K562 (cell line): ENCODE results near the gene FARP2. TPM values are rescaled to one million over a fixed set of nuclear protein-coding genes. Genes with fewer than 3 reads are reported as not detected.

ENCODE experiments used
- ATAC-seq: fragments of 200-7000 bp; cut with Tn5 transposase; 3 replicates; pipeline ENCODE4 v1.9.1; 2020; ENCODE audit warnings: moderate library complexity
- BruUV-seq: library from RNA; stranded (reverse); fragments of 400-500 nt; replicated peaks from 2 replicates; lab custom pipeline; 2021; lab: Mats Ljungman, UMichigan
- CTCF ChIA-PET: fragments of 300-600 bp; formaldehyde crosslinking; extraction: SDS; loops from one replicate; lab custom pipeline; 2021; ENCODE audit warnings: low intra/inter-chr PET ratio; lab: Yijun Ruan, JAX
- POLR2A ChIA-PET: fragments of 300-600, 350-650 bp; sonication (Branson Sonifier 250); formaldehyde crosslinking; extraction: SDS; loops from one replicate; lab custom pipeline; 2021; ENCODE audit warnings: antibody characterized with exemption, inconsistent platforms; lab: Yijun Ruan, JAX
- DNase-seq, 4 experiments: peaks; one replicate each; pipeline versions ENCODE4 v3.0.0 to v3.0.0-alpha.2; 2011 to 2018; ENCODE audit warnings: low spot score in 3 of 4, mixed read lengths in 3 of 4; ENCODE audit errors: extremely low read depth in 1 of 4
- FAIRE-seq: peaks from 2 replicates; lab custom pipeline; 2011; peaks lifted over from hg19 to GRCh38; lab: Jason Lieb, UNC
- H2AFZ ChIP-seq: 2 replicates; pipeline ENCODE4 v1.6.0; 2011; ENCODE audit warnings: low read depth, low read length, control low read depth, inconsistent platforms
- H3K27ac ChIP-seq: fragments of 200-600 bp; 3 replicates; pipeline ENCODE4 v1.8.0; 2011; ENCODE audit warnings: low read depth, mild to moderate bottlenecking, control low read depth, inconsistent platforms, low read length, moderate library complexity, mixed read lengths; ENCODE audit errors: extremely low read depth
- H3K27me3 ChIP-seq, 2 experiments: fragments of 300-600 bp in 1 of 2; 2 replicates in 1 of 2; 3 replicates in 1 of 2; pipeline versions ENCODE4 v1.6.0 to v1.8.0; 2011; ENCODE audit warnings: inconsistent platforms in 2 of 2, low read length in 2 of 2, mild to moderate bottlenecking in 1 of 2, mixed read lengths in 1 of 2, moderate library complexity in 1 of 2; ENCODE audit not compliant: control insufficient read depth in 2 of 2, insufficient read depth in 2 of 2
- H3K36me3 ChIP-seq: fragments of 300-600 bp; 3 replicates; pipeline ENCODE4 v1.8.0; 2011; ENCODE audit warnings: mild to moderate bottlenecking, low read length, inconsistent platforms; ENCODE audit not compliant: control insufficient read depth, insufficient read depth
- H3K4me1 ChIP-seq, 2 experiments: fragments of 200-600 bp in 1 of 2; replicated peaks in 1 of 2; 2 replicates in 1 of 2; 3 replicates in 1 of 2; pipeline versions ENCODE4 v1.5.1 to v1.8.0; 2011; ENCODE audit warnings: inconsistent platforms in 2 of 2, low read length in 2 of 2, mild to moderate bottlenecking in 1 of 2, mixed read lengths in 1 of 2, moderate library complexity in 1 of 2; ENCODE audit not compliant: control insufficient read depth in 2 of 2, insufficient read depth in 2 of 2
- H3K4me2 ChIP-seq: 2 replicates; pipeline ENCODE4 v1.6.1; 2011; ENCODE audit warnings: low read length, control low read depth, inconsistent platforms, mixed read lengths; ENCODE audit not compliant: insufficient read depth
- H3K4me3 ChIP-seq: fragments of 200-600 bp; sonication (generic), shearing (Covaris generic); 2 replicates; pipeline ENCODE4 v1.5.1; 2016; ENCODE audit warnings: control low read depth, inconsistent platforms
- H3K79me2 ChIP-seq: fragments of 200-600 bp; 3 replicates; pipeline ENCODE4 v1.8.0; 2011; ENCODE audit warnings: low read length, inconsistent platforms; ENCODE audit not compliant: control insufficient read depth, insufficient read depth
- H3K9ac ChIP-seq, 2 experiments: 2 replicates each; pipeline versions ENCODE4 v1.6.0 to v1.6.1; 2011; ENCODE audit warnings: low read depth in 2 of 2, low read length in 2 of 2, control low read depth in 1 of 2, inconsistent platforms in 1 of 2, mild to moderate bottlenecking in 1 of 2, mixed read lengths in 1 of 2; ENCODE audit not compliant: insufficient read depth in 1 of 2
- H3K9me1 ChIP-seq: one replicate; pipeline ENCODE4 v1.6.0; 2011; ENCODE audit warnings: inconsistent platforms, mild to moderate bottlenecking, low read length, moderate library complexity; ENCODE audit not compliant: control insufficient read depth, insufficient read depth
- H3K9me3 ChIP-seq: replicated peaks from 2 replicates; pipeline ENCODE4 v1.5.1; 2011; ENCODE audit warnings: low read depth, low read length, inconsistent platforms; ENCODE audit not compliant: control insufficient read depth, insufficient read depth
- H4K20me1 ChIP-seq: replicated peaks from 2 replicates; pipeline ENCODE4 v1.6.1; 2011; ENCODE audit warnings: low read length, inconsistent platforms, mixed read lengths; ENCODE audit not compliant: control insufficient read depth, insufficient read depth
- CBFA2T2 ChIP-seq: fragments of 450-650 bp; conservative IDR thresholded peaks from 2 replicates; pipeline ENCODE4 v1.6.1; 2017; ENCODE audit warnings: mild to moderate bottlenecking
- CC2D1A ChIP-seq: fragments of 450-650 bp; IDR thresholded peaks from 2 replicates; pipeline ENCODE4 v1.6.1; 2017; ENCODE audit warnings: mild to moderate bottlenecking
- CEBPB ChIP-seq: fragments of 450-650 bp; IDR thresholded peaks from 2 replicates; pipeline ENCODE4 v1.6.1; 2016; ENCODE audit warnings: missing genetic modification characterization, missing compliant biosample characterization
- ETV1 ChIP-seq: fragments of 450-650 bp; conservative IDR thresholded peaks from 2 replicates; pipeline ENCODE4 v1.6.1; 2016; ENCODE audit warnings: missing genetic modification characterization, control low read depth, low read depth, missing compliant biosample characterization
- HNRNPL ChIP-seq: fragments of 200-400 bp; formaldehyde crosslinking; IDR thresholded peaks from 2 replicates; pipeline ENCODE4 v1.6.1; 2017; ENCODE audit warnings: low read depth, mild to moderate bottlenecking, low read length
- KAT8 ChIP-seq: fragments of 450-650 bp; IDR thresholded peaks from 2 replicates; pipeline ENCODE4 v1.6.1; 2016; ENCODE audit warnings: low read depth, mild to moderate bottlenecking
- KHSRP ChIP-seq: fragments of 450-650 bp; IDR thresholded peaks from 2 replicates; pipeline ENCODE4 v1.6.1; 2017
- KLF1 ChIP-seq: fragments of 450-650 bp; IDR thresholded peaks from 2 replicates; pipeline ENCODE4 v1.6.1; 2016; ENCODE audit warnings: missing genetic modification characterization, missing compliant biosample characterization
- NR4A1 ChIP-seq, 2 experiments: fragments of 250-450 bp in 1 of 2; fragments of 450-650 bp in 1 of 2; sonication (Bioruptor Pico) in 1 of 2; IDR thresholded peaks; 2 replicates each; pipeline versions ENCODE4 v1.4.0 to v1.6.1; 2016 to 2020; ENCODE audit warnings: mild to moderate bottlenecking in 2 of 2, missing compliant biosample characterization in 1 of 2, missing genetic modification characterization in 1 of 2, moderate library complexity in 1 of 2
- PCBP1 ChIP-seq: fragments of 200-400 bp; formaldehyde crosslinking; IDR thresholded peaks from 2 replicates; pipeline ENCODE4 v1.6.1; 2018; ENCODE audit warnings: mild to moderate bottlenecking, low read depth, low read length; ENCODE audit not compliant: poor library complexity, severe bottlenecking
- POLR2A ChIP-seq: fragments of 450-650 bp; conservative IDR thresholded peaks from 2 replicates; pipeline ENCODE4 v1.6.1; 2016
- POLR3A ChIP-seq: IDR thresholded peaks from 2 replicates; pipeline ENCODE4 v1.6.1; 2011; ENCODE audit warnings: borderline replicate concordance, mild to moderate bottlenecking, moderate library complexity; ENCODE audit not compliant: insufficient read length, insufficient read depth; ENCODE audit errors: extremely low read depth
- ZFPM2 ChIP-seq: fragments of 250-450 bp; sonication (Bioruptor Pico); IDR thresholded peaks from 2 replicates; pipeline ENCODE4 v1.5.1; 2022; ENCODE audit warnings: mild to moderate bottlenecking
- WGBS: fragments of 100-300 bp; shearing (Covaris generic); methylation state at CpG from one replicate; pipeline ENCODE4 v1.1.6; 2016; ENCODE audit warnings: low coverage, mixed read lengths; ENCODE audit not compliant: insufficient coverage; ENCODE audit errors: missing lambda C conversion rate; 5-methylcytosine and 5-hydroxymethylcytosine counted together
- in situ Hi-C: fragments of 300-500 bp; cut with MboI; formaldehyde crosslinking; loops from 4 replicates; pipeline ENCODE4 v1.15.0; 2018; ENCODE audit warnings: inconsistent platforms, mixed read lengths
- intact Hi-C: fragments of 100-400 bp; cut with micrococcal nuclease; formaldehyde crosslinking; loops from 2 replicates; pipeline ENCODE4 v1.14.2; 2022
- polyA plus RNA-seq, 8 experiments: library from polyadenylated mRNA; depleted of rRNA in 4 of 8; stranded (reverse) in 5 of 8; unstranded in 3 of 8; fragments of >200 nt; fragmentation: Nextera tagmentation in 2 of 8; fragmentation: Illumina TruSeq in 1 of 8; extraction: Ambion mirVana in 2 of 8; extraction: Trizol in 1 of 8; gene quantifications; 2 replicates each; pipeline versions ENCODE4 v1.2.1 to v1.2.3, GENCODE V29; 2011 to 2014; ENCODE audit warnings: inconsistent platforms in 1 of 8, missing spikeins in 1 of 8
- total RNA-seq, 7 experiments: library from RNA; depleted of rRNA in 6 of 7; stranded (reverse); fragments of >200 nt in 6 of 7; fragmentation: Illumina TruSeq in 2 of 7; extraction: Trizol in 2 of 7; gene quantifications; 2 replicates each; pipeline versions ENCODE4 v1.2.1 to v1.2.3, GENCODE V29; 2011 to 2021; ENCODE audit warnings: low replicate concordance in 1 of 7
- TF ChIP-seq, protein P1 (sequence below): sonication (generic); formaldehyde crosslinking; IDR thresholded peaks from 2 replicates; pipeline ENCODE4 v1.8.1; 2023; ENCODE audit warnings: mild to moderate bottlenecking, missing genetic modification reagents
- TF ChIP-seq, protein P2 (sequence below): fragments of 250-450 bp; sonication (Bioruptor Pico); IDR thresholded peaks from 2 replicates; pipeline ENCODE4 v1.8.0; 2022; ENCODE audit warnings: moderate library complexity, mild to moderate bottlenecking, inconsistent platforms

FARP2 gene
- total and polyA plus RNA-seq, 9 of the 15 experiments (the other 6 are each of a cell fraction or from before 2014, with no cell fraction given) = 4.1 to 38.1 (median 21.1) TPM

DNA sequence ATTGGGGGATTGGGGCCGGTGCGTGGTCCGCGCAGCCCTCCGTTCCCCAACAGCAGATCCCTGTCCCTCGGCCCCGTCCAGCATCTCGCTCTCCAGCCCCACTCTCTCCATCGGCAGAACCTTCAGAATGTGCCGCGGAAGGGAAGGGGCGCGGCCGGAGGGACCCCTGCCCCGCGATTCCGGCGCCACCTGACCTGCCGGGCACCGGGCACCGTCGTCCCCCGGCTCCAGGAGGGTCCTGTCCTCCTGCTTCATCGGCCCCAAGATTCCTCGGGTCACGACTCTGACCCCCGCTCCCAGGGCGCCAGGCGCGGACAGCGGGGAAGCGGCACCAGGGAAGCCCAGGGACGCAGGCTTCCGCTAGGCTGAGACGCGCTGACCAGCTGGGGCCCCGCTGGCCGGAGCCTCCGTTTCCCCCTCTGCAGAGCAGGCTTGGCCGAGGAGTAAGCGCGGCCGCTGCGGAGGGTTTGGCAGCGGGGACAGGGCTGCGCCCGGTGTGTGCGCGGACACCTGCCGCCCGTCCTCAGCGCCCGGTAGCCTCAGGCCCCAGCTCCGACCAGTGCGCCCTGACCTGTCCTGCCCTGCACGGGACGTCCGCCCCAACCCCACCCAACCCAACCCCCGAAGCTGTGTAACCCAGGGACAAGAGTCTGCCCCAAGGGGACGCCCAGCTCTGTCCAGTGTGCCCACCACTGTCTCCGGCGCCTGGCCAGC lies 185.6 kb downstream of the FARP2 start:
- H4K20me1 ChIP-seq = no peaks in the 10 kb centered on the region
- no peak for TF ChIP-seq CC2D1A
- TF ChIP-seq CEBPB = no peak
- TF ChIP-seq CBFA2T2 = no peak
- TF ChIP-seq POLR3A = no peak
- no peak for TF ChIP-seq KLF1 (tag)
- TF ChIP-seq POLR2A = no peak
- TF ChIP-seq ZFPM2 (CRISPR knock-in tag) = no peak
- 0 out of 2 replicates have a peak, but pooled peaks have one; percentile 29 for TF ChIP-seq HNRNPL
- peak; percentile 46 for TF ChIP-seq PCBP1
- TF ChIP-seq KHSRP = no peak
- TF ChIP-seq NR4A1 (CRISPR knock-in tag; IDR thresholded peaks at IDR 0.05) = no peak
- TF ChIP-seq NR4A1 (tag; IDR thresholded peaks at IDR 0.05) = no peak
- TF ChIP-seq ETV1 = no peak
- TF ChIP-seq, protein P1, sequence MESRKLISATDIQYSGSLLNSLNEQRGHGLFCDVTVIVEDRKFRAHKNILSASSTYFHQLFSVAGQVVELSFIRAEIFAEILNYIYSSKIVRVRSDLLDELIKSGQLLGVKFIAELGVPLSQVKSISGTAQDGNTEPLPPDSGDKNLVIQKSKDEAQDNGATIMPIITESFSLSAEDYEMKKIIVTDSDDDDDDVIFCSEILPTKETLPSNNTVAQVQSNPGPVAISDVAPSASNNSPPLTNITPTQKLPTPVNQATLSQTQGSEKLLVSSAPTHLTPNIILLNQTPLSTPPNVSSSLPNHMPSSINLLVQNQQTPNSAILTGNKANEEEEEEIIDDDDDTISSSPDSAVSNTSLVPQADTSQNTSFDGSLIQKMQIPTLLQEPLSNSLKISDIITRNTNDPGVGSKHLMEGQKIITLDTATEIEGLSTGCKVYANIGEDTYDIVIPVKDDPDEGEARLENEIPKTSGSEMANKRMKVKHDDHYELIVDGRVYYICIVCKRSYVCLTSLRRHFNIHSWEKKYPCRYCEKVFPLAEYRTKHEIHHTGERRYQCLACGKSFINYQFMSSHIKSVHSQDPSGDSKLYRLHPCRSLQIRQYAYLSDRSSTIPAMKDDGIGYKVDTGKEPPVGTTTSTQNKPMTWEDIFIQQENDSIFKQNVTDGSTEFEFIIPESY = peak; percentile 88
- TF ChIP-seq, protein P2, sequence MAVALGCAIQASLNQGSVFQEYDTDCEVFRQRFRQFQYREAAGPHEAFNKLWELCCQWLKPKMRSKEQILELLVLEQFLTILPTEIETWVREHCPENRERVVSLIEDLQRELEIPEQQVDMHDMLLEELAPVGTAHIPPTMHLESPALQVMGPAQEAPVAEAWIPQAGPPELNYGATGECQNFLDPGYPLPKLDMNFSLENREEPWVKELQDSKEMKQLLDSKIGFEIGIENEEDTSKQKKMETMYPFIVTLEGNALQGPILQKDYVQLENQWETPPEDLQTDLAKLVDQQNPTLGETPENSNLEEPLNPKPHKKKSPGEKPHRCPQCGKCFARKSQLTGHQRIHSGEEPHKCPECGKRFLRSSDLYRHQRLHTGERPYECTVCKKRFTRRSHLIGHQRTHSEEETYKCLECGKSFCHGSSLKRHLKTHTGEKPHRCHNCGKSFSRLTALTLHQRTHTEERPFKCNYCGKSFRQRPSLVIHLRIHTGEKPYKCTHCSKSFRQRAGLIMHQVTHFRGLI (CRISPR knock-in tag) = no peak
- no peak for TF ChIP-seq KAT8
- H3K4me3 ChIP-seq = no peak overlapping the region
- H2AFZ ChIP-seq = no peak overlapping the region
- BruUV-seq = no TSS peak
- no peak overlapping the region for H3K27ac ChIP-seq
- H3K36me3 ChIP-seq = no peaks in the 10 kb centered on the region
- no peak for FAIRE-seq
- POLR2A ChIA-PET = interaction anchor here (0.6 to 0.7 kb wide), 2 partner anchors 19 to 50 kb away, joined by 3 read pairs; no protein-coding TSS in a partner anchor
- H3K9ac ChIP-seq = no peak overlapping the region
- in situ Hi-C loops (no loop called here), intact Hi-C loops (loop anchor here (2.0 kb wide), 1 partner anchor 33 kb away; the partner anchor contains the start of gene STK25)
- no peaks in the 10 kb centered on the region for H3K9me3 ChIP-seq
- peaks cover 26 to 52% of the 10 kb centered on the region in 2 experiments for H3K4me1 ChIP-seq
- ATAC-seq = no peak
- WGBS = 85% methylated on average over 25 of the region's 62 CpGs
- CTCF ChIA-PET = no interaction called here
- no peaks in the 10 kb centered on the region for H3K9me1 ChIP-seq
- no peak for DNase-seq
- H3K27me3 ChIP-seq = no peaks in the 10 kb centered on the region; a peak in 1 of 5 replicates
- H3K4me2 ChIP-seq = no peak overlapping the region
- no peaks in the 10 kb centered on the region for H3K79me2 ChIP-seq
